HT-29 (cell line): Measurements from ENCODE around the gene LSMEM2. TPM values are rescaled to one million over a fixed set of nuclear protein-coding genes. Genes with fewer than 3 reads are reported as not detected.

Experiments used
- DNase-seq: peaks from one replicate; pipeline ENCODE4 v3.0.0-alpha.2; 2015; ENCODE audit warnings: low spot score
- total RNA-seq: library from RNA; depleted of rRNA; stranded (reverse); fragments of >200 nt; shearing (Covaris generic); gene quantifications from 2 replicates; pipeline ENCODE4 v1.2.3, GENCODE V29; 2014

The LSMEM2 gene
- total RNA-seq, 1 experiment from 2014 or later = not detected

DNA sequence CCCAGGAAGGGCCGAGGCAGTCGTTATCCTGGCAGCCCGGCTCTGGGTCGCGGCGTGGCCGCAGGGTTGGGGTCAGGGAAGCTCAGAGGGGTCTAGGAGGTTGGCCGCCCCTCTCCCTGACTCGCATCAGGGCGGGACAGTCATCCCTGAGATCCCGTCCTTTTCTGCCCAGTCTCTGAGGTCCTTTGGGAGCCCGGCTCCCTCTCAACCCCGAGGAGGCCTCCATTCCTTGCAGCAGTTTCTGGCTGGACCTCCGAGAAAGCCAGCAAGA lies 43.2 kb downstream of the LSMEM2 start:
- no peak for DNase-seq

DNA sequence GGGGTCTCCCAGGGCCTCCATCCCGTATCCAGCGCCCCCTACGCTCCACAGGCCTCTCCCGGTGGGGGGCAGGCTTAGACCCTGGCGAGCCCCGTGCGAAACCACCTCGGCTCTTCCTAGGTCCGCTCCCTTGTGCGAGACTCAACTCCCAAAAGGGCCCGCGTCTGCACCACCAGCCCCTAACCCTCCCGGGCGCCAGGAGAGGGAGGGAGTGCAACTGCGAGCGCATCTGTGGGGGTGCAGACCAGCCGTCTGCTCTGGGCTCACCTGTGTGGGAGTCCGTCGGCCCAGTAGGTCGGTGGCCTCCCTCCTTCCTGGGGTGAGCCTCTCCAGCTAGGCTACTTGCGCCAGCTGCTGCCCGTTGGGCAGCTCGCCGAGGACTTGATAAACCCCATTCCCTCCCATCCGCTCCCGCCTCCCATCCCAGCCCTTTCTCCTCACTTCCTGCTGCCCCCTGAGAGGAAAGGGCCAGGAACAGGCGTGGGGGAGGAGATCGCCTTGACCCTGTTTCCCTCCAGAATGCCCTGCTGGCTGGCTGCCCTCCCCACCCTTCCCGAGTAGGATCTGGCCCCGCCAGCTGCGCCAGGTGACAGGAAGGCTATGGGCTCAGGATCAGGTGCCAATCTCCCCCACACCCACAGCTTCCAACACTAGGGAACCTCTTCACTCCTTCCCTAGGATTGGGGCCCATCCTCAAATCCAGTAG lies 43.7 kb downstream of the LSMEM2 start, which contains the start of gene HYAL2:
TSS of gene HYAL2 (minus strand) at position 360 of the 706 bp plus-strand sequence. CDS start 2,256 bp downstream, outside the sequence.
- peak; percentile 36 for DNase-seq

DNA sequence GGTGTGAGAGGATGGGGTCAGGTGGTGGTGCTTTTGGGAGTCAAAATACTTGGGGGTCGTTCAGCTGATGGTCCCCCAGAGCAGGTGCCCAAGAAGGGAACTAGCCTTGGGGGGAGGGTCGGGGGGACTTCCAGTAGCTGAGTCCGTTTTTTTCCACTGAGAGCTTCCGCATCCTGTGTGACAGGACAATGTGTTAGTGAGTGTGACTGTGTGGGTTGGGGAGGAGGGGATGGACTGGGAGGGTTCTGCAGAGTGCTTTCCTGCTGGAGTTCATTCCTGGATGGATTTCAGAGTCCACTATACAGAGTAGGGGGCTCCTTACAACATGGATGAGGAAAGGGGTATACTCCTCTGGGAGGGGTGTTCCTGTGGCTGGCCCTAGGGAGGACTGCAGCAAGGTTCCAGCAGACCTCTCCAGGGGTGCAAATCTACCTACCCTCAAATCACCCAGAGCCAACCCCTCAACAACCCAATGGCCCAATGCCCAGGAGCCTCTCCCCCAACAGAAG lies 44.3 kb downstream of the LSMEM2 start:
- DNase-seq = no peak

DNA sequence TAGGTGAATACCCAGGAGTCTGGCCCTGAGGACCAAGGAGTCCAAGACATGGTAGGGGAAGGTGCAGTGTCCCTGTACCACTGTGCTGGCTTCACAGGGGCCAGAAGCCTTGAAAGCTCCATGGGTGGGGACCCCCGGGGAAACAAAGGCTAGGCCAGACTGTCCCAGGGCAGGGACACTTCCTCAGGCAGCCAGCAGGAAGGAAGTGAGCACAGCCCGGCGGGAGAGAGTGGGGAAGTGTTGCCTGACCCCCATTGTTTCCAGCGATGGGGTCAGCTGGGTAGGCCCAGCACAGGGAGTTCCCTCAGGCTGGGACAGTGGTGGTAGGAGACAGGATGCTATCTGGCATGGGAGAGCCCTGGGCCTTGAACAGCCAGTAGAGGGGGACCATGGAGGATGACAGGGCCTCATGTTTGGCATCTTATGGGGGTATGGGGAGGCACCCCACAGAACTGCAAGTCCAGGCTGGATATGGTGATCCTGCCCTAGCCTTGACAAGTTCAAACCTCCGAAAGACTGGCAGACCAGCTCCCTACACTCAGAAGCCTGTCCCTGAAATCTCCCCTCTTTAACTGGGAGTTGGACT lies 44.8 kb downstream of the LSMEM2 start:
- no peak for DNase-seq

DNA sequence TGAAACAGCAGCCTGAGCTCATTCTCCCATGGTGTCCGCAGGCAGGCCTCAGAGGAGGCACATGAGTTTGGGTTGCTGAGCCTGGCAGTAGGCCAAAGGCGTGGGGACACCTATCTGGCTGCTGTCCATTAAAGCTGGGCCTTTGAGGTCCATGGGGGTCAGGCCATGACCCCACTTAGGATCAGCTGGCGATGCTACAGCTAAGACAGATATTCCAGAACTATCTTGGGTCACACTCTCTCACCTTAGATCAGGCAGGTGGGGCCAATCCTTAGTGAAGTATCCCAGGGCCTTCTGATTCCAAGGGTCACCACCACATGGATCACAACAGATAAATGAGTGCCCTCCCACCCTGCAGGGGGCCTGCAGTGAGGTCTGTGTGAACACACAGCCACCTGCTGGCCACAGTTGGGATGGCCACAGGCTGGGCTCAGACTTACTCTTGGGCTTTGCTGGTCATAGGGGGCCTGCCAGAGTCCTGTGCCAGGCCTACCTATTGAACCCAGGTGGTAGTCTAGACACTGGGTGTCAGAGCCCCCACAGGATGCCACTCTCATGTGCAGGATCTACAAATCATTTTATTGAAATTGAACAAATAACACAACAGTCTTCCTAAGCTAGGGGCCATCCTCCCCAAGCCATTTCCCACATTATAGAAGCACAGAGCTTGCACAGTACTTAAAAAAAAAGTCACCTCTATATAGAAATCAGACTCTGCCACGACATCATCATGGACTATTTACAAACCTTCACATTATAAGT lies 45.6 kb downstream of the LSMEM2 start:
- peak; percentile 63 for DNase-seq

DNA sequence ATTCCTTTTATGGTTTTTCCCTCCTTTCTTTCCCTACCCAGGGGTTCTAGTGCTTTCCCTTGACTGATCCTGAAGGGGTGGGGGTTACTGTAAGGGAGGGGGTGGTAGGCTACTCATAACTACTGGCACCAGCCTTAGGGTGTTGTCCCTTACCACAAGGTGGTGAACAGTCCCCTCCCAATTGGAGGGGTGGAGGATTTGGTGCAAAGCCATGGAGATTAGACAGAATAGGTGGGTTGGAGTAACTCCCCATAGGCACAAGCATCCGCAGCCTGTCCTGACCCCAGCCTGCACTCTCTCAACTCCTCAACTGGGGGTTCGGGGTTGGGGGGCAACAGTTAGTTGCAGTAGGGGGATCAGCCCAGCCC lies 46.2 kb downstream of the LSMEM2 start:
- no peak for DNase-seq

DNA sequence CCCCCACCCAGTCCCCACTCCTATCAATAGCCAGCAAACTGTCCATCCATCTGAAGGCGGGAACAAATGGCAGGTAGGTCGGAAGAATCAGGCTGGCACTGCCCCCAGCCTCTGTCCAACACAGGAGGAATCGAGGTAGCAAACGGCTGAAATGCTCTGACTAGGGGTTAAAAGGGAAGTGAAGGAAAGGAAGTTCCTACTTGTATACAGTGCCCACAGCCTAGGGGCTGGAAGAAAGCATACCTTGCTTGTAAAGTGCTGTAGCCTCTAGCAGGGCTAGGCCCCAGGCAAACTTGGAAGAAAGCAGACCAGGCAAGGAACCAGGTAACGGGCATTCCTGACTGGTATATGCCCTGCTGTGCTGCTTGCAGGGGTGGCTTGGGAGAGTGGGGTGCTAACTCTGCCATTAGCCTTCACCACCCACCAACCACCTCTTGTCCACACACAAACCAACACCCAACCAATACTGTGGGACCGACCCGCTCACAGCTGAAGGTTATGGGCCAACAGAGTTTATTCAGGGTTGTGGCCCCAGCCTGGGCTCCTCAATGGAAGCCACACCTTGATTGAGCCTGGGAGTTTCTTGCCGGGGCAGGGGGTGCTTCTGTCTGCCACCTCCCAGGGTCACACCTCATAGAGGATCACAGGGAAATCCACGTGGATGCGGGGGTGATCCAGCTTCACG lies 46.8 kb downstream of the LSMEM2 start:
- no peak for DNase-seq

DNA sequence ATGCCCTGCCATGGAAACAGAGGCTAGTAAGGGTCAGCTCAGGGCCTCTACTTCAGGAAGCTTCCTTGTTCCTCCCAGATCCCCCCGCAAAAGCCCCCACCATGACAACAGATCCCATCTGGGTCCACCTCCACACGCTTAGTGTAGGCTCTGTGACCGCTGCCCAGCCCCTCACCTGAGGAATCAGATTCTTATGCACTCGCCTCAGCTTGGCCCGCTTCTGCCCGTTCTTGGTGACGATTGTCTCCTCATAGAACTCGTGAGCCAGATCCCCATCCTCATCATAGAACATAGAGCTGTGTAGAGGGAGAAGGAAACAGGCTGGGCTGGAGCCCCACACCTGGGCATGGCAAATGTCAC lies 47.3 kb downstream of the LSMEM2 start:
- DNase-seq = no peak

DNA sequence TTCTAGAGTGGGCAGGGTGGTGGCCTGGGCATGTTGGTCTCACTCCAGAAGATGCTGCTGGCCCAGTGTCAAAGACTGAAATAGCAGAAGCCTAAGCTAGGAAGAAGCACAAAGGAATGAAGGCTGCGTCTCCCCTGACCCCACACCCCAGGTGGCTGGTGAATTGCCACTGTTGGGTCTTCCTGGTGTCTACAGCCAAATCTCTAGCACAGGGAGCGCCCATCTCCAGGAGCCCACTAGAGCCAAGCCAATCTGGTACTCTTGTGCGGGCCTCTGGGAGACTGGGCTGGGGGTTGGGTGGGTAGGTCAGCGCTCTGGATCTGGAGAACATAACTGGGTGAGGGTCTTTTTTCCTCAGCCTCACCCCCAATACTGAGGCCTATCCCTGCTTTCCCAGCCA lies 48.2 kb downstream of the LSMEM2 start:
- no peak for DNase-seq

DNA sequence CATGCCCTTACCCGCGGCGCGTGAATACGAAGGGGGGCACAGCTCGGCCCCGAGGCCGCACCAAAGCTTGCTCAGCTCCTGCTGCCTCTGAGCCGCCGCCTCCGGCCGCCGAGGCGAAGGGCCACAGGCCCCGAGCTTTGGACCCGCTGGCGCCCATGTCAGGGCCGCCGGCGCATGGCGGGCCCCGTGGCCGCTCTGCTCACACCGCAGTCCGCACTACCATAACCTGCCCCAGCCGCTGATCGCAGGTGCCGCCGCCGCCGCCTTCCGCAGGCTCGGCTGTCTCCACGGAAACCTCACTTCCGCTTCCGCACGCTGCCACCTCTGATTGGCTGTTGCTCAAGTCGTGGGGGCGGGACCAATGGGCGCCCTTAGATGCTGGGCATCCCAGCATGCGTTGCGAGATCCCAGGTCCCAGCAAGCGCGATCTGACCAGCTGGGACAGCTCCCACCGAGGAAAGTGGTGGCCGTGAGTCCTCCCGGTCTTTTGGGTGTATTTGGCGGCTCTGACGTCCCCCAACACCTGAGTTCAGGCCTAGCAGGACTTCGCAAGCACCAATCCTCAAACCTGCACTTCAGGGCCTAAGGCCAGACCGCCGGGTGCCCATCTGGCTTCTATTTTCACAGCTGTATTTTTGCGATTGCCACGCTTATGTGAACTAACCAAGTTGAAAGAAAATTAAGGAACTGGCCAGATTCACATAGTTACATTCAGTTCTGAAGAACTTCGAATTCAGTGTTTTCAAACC lies 49.2 kb downstream of the LSMEM2 start, which contains the start of gene TUSC2:
TSS of gene TUSC2 (minus strand) at position 281 of the 749 bp plus-strand sequence. CDS start at position 157, 124 bp downstream.
- DNase-seq = peak; percentile 92

DNA sequence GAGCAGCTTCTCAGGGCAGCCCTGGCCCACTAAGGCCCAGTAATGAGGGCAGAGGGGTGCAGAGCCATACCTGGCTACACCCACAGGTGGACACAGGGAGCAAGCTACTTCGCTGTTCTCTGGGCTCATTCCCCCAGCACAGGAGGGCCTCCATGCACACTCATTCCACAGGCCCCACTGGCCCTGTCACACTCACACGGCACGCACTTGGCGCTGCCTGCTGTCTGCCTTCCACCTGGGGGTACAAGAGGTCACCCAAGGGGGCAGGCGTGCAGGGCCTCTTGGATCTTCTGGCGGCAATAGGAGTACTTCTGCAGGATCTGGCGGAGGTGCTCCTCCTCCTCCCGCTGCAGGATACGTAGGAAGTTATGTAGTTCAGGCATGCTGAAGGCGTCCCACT lies 51.4 kb downstream of the LSMEM2 start:
- no peak for DNase-seq

DNA sequence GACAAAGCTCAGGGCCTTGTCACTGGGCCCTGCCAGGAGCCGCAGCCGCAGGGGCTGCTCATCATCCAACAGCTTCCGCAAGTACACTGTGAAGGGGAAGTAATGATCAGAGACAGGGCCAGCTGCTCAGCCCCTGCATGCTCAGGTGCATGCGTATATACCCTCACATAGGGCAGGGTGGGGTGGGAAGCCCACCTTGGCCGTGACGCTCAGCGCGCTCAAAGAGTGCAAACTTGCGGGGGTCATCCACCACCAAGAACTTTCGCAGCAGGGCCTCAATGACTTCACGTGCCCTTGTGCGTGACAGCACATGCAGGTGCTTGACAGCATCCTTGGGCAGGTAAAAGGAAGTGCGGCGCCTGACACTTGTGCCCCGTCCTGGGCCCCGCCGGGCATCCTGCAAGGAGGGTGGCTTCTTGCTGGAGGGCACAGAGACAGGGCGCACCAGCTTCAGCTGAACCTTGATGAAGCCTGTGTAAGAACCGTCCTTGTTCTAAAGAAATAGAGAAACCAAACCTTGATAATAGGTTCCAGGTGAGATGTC lies 52.5 kb downstream of the LSMEM2 start:
- no peak for DNase-seq

DNA sequence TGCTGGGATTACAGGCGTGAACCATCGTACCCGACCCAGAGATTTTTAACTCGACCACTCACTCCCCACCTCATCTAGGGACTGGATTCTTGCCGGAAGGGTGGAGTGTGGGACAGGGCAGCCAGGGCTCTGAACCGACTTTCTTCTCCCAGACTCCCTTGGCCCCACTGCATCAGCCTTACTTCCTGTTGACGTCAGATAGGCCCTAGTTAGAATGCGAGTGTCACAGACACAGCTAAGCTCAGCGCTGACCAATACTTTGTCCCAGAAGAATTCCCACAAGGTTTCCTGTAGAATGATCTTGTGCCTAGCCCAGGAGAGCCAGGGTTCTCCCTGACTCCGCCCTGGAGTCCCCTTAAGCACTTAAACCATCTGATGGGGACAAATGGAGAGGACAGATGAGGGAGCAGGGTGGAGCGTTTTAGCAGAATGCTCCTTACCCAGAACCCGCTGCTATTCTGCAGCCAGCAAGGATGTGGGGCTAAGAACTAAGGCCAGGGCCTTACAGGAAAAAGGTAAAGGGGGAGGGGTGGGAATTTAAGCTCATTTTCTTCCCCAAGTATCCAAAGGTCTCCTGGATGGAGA lies 54.9 kb downstream of the LSMEM2 start:
- DNase-seq = no peak

DNA sequence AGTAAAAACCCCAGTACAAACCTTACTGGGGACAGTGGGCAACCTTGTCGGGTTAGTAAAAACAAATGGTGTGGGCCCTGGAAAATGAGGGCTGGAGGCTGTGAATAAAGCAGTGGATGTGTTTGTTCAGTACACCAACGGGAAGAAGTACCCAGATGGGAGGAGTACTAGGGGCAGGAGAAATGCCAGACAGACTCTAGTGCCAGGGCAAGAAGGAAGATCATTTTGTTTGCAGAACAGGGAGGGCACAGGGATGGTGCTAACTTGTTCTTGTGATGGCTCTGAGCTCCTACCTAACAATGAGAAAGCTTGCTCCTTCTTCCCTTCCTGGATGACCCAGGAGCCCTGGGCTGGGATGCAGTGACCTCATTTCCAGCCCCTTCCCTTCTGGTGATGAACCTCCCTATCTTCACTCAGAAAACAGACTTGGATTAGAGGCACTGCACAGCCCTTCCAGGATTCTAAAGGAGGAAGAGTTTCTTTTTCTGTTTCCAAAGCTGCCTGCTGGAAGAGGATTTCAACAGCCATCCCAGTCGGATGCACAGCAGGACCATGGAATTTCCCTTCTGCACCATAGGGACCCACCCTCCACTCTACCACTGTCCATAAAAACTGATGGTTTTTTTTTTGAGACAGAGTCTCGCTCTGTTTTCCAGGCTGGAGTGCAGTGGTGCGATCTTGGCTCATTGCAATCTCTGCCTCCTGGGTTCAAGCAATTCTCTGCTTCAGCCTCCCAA lies 55.6 kb downstream of the LSMEM2 start:
- no peak for DNase-seq

DNA sequence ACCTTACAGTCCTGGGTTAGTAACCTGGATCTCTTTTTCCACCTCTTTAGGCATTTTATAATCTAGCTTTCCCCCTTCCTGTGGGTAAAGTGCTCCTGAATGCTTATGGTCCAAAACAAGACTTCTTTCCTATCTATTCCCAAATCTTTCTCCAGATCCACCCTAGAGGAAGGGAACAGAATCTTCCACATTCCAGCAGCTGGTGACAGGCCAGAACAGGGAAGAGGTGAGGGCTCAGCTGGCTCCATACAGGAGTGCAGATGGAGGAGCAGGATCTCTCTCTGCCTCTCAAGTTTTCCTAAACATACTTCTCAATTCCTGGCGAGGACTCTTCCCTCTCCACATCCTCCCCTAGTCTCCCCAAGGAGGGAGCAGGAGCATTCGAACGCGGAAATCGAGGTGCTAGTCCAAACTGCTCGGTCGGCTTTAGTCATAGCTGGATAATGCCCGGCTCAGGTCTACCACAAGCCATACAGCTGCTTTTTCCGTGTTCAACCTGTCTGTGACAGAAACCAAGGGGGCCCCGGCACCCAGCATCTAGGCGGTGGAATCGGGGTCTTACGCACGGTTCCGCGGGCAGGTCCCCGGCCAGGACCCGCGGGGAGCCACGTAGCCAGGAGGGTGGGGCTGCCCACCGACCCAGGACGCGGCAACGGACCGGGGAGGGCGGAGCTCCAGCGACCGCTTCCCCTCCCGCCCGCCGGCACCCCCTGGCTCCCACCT lies 57.7 kb downstream of the LSMEM2 start:
- DNase-seq = peak; percentile 42

DNA sequence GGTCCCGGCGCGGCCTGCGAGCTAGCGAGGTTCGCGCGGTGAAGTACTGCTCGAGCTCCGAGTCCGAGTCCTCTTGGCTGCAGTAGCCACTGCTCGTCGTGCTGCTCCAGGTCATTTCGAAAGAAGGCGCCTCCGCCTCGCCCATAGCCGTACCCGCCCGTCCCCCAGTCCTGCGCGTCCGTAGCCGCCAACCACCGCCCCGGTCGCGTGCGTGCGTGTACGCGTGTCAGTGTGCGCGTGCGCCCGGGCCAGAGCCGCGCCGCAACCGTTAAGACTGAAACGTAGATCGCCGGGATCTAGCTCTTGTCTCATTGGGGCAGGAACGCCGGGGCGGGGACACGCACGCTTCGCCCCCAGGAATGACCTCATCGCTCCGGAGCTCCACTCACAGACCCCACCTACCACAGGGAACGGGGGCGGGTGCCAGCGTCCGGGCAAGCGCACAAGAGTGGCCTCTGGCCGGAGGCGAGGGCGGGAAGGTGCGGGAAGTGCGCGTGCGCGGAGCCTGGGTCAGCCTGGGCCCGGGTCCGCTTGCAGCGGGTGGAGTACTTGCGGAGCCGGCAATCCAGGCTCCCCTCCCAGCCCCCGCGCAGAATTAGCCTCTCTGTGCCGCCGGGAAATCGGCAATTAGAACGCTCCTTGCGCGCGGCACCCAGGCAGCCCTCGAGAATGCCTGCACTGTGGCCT lies 58.4 kb downstream of the LSMEM2 start:
- DNase-seq = peak; percentile 90
